NCI-H2107 treated with DMSO at 0.1 percent for 48 hours (cell line): ENCODE results near the gene DAPK3.
A peak's percentile ranks its signal among the peaks of the same experiment; 100 is the strongest.
"Not testable (repeated sequence)": the region's sequence is repeated elsewhere in the genome, so short reads cannot be mapped to it uniquely, and the experiment has no call there.

Source experiments
- DNase-seq: peaks from one replicate; lab custom pipeline; 2025; ENCODE audit not compliant: unreplicated experiment; lab: John Stamatoyannopoulos, UW

The DAPK3 gene

GRCh38 chr19:3970808-3971598, at the start of gene DAPK3:
TSS of gene DAPK3 (minus strand) at chr19:3971099. CDS start at chr19:3969735, 1,364 bp downstream.
- peak; percentile 92 for DNase-seq

- no peak for DNase-seq
These were observed 48.7 kb upstream of the DAPK3 start for GRCh38 chr19:4019578-4019977.

- no peak for DNase-seq
These were observed 48.0 kb upstream of the DAPK3 start for GRCh38 chr19:4018775-4019504.

GRCh38 chr19:4018140-4018613, 47.3 kb upstream of the DAPK3 start:
- no peak for DNase-seq

- DNase-seq, result no peak
These were observed 46.2 kb upstream of the DAPK3 start for GRCh38 chr19:4016903-4017638.

GRCh38 chr19:4016486-4016885, 45.6 kb upstream of the DAPK3 start:
- no peak for DNase-seq

GRCh38 chr19:4015705-4016402, 45.0 kb upstream of the DAPK3 start:
- no peak for DNase-seq

- peak; percentile 12 for DNase-seq
These were observed 43.9 kb upstream of the DAPK3 start for GRCh38 chr19:4014541-4015491.

GRCh38 chr19:4013886-4014540, 43.1 kb upstream of the DAPK3 start:
- DNase-seq, result no peak

GRCh38 chr19:4012975-4013634, 42.2 kb upstream of the DAPK3 start:
- no peak for DNase-seq

- peak; percentile 71 for DNase-seq
These were observed 41.4 kb upstream of the DAPK3 start for GRCh38 chr19:4012092-4012974.

GRCh38 chr19:4011430-4011829, 40.5 kb upstream of the DAPK3 start:
- not testable (repeated sequence) for DNase-seq

- DNase-seq, result no peak
These were observed 39.9 kb upstream of the DAPK3 start for GRCh38 chr19:4010808-4011110.

GRCh38 chr19:4009990-4010807, 39.3 kb upstream of the DAPK3 start:
- no peak for DNase-seq

GRCh38 chr19:4007836-4008539, 37.1 kb upstream of the DAPK3 start:
- no peak for DNase-seq

- DNase-seq, result peak; percentile 88
These were observed 36.3 kb upstream of the DAPK3 start, which contains the start of gene PIAS4 for GRCh38 chr19:4007021-4007835. TSS of gene PIAS4 (plus strand) at chr19:4007736. CDS start at chr19:4007761, 25 bp downstream.
